GM12892 (cell line): ENCODE measurements around the gene MUC5AC. TPM values are rescaled to one million over a fixed set of nuclear protein-coding genes. Genes with fewer than 3 reads are reported as not detected.
"Not testable (repeated sequence)": the region's sequence is repeated elsewhere in the genome, so short reads cannot be mapped to it uniquely, and the experiment has no call there.

Experiments used
- DNase-seq: peaks from one replicate; pipeline ENCODE4 v3.0.0; 2011; ENCODE audit not compliant: insufficient read length
- FAIRE-seq: peaks from 2 replicates; lab custom pipeline; 2011; peaks lifted over from hg19 to GRCh38; lab: Jason Lieb, UNC
- POLR2A ChIP-seq: IDR thresholded peaks from 2 replicates; pipeline ENCODE4 v1.6.1; 2011; ENCODE audit warnings: low read depth, low read length, control low read depth
- POLR2AphosphoS5 ChIP-seq: IDR thresholded peaks from 2 replicates; pipeline ENCODE4 v1.6.1; 2011; ENCODE audit warnings: low read depth, low read length, control low read depth
- TAF1 ChIP-seq: IDR thresholded peaks from 2 replicates; pipeline ENCODE4 v1.6.1; 2011; ENCODE audit warnings: low read depth, mild to moderate bottlenecking, control low read depth, low read length, borderline replicate concordance
- polyA plus RNA-seq: library from polyadenylated mRNA; unstranded; fragments of >200 nt; gene quantifications from one replicate; pipeline ENCODE4 v1.2.1, GENCODE V29; 2012; ENCODE audit warnings: missing spikeins, inconsistent platforms; ENCODE audit not compliant: missing spikeins

MUC5AC gene
- polyA plus RNA-seq, result not detected

GRCh38 chr11:1157645-1158591 lies at the start of gene MUC5AC:
TSS of gene MUC5AC (plus strand) at chr11:1157953. CDS start at chr11:1158000, 47 bp downstream.
- DNase-seq (no peak), FAIRE-seq (no peak)
- TF ChIP-seq POLR2AphosphoS5, result no peak
- no peak for TF ChIP-seq POLR2A
- no peak for TF ChIP-seq TAF1

- no peak for FAIRE-seq
- TF ChIP-seq POLR2AphosphoS5, result no peak
- TF ChIP-seq TAF1, result no peak
- no peak for TF ChIP-seq POLR2A
Measured at GRCh38 chr11:1108246-1108900, 49.4 kb upstream of the MUC5AC start.

GRCh38 chr11:1109101-1109917 lies 48.4 kb upstream of the MUC5AC start:
- DNase-seq (no peak), FAIRE-seq (no peak)
- TF ChIP-seq TAF1 (no peak), POLR2A (no peak), POLR2AphosphoS5 (no peak)

More at GRCh38 chr11:1108246-1108900, 49.4 kb upstream of the MUC5AC start:
- no peak for DNase-seq

GRCh38 chr11:1109918-1110705 lies 47.6 kb upstream of the MUC5AC start:
- DNase-seq (no peak), FAIRE-seq (no peak)
- TF ChIP-seq POLR2AphosphoS5, result no peak
- TF ChIP-seq TAF1, result no peak
- no peak for TF ChIP-seq POLR2A

GRCh38 chr11:1111545-1112212 lies 46.1 kb upstream of the MUC5AC start:
- TF ChIP-seq POLR2A (no peak), TAF1 (no peak), POLR2AphosphoS5 (no peak)
- DNase-seq (no peak), FAIRE-seq (no peak)

GRCh38 chr11:1112351-1113191 lies 45.2 kb upstream of the MUC5AC start:
- FAIRE-seq (no peak), DNase-seq (no peak)

GRCh38 chr11:1113405-1114201 lies 44.1 kb upstream of the MUC5AC start:
- no peak for DNase-seq
- FAIRE-seq, result no peak
- TF ChIP-seq TAF1 (no peak), POLR2AphosphoS5 (no peak), POLR2A (no peak)

More at GRCh38 chr11:1112351-1113191, 45.2 kb upstream of the MUC5AC start:
- no peak for TF ChIP-seq POLR2A
- TF ChIP-seq POLR2AphosphoS5, result no peak
- TF ChIP-seq TAF1, result no peak

GRCh38 chr11:1115292-1115691 lies 42.5 kb upstream of the MUC5AC start:
- not testable (repeated sequence) for DNase-seq, FAIRE-seq

GRCh38 chr11:1116104-1116503 lies 41.6 kb upstream of the MUC5AC start:
- TF ChIP-seq POLR2A (no peak), POLR2AphosphoS5 (no peak), TAF1 (no peak)
- FAIRE-seq, result no peak
- no peak for DNase-seq
